ENCODE data around the gene CACNA2D4.

- TF ChIP-seq CTCF (conservative IDR thresholded peaks at IDR 0.05): no peak
- TF ChIP-seq ZFX (IDR thresholded peaks at IDR 0.05): no peak
Measured at GRCh38 chr12:1847411-1847810, 71.0 kb downstream of the CACNA2D4 start.
